ENCODE data around the gene BLMH.

Gene BLMH

GRCh38 chr17:30291543-30292285 is at the start of gene BLMH:
BLMH (minus strand) TSS chr17:30291944; CDS start chr17:30291819, 125 bp downstream.
- peak; percentile 77 for DNase-seq (ENCODE audit: low spot score)

- no peak for DNase-seq (ENCODE audit: low spot score)
Observed at GRCh38 chr17:30340801-30341356, 49.1 kb upstream of the BLMH start.

- no peak for DNase-seq (ENCODE audit: low spot score)
Observed at GRCh38 chr17:30339086-30339485, 47.3 kb upstream of the BLMH start.

GRCh38 chr17:30337393-30337999 is 45.8 kb upstream of the BLMH start:
- no peak for DNase-seq (ENCODE audit: low spot score)

- no peak for DNase-seq (ENCODE audit: low spot score)
Observed at GRCh38 chr17:30336369-30337171, 44.8 kb upstream of the BLMH start.

GRCh38 chr17:30334421-30334820 is 42.7 kb upstream of the BLMH start:
- DNase-seq (ENCODE audit: low spot score): no peak

- no peak for DNase-seq (ENCODE audit: low spot score)
Observed at GRCh38 chr17:30333503-30334360, 42.0 kb upstream of the BLMH start, which contains the start of gene TMIGD1. TMIGD1 (minus strand) TSS chr17:30334057; CDS start chr17:30332133, 1,924 bp downstream.

GRCh38 chr17:30332057-30332542 is 40.4 kb upstream of the BLMH start:
- DNase-seq (ENCODE audit: low spot score): no peak

- no peak for DNase-seq (ENCODE audit: low spot score)
Observed at GRCh38 chr17:30326809-30327208, 35.1 kb upstream of the BLMH start.

GRCh38 chr17:30324723-30325122 is 33.0 kb upstream of the BLMH start:
- no peak for DNase-seq (ENCODE audit: low spot score)

- no peak for DNase-seq (ENCODE audit: low spot score)
Observed at GRCh38 chr17:30323895-30324319, 32.2 kb upstream of the BLMH start.

- no peak for DNase-seq (ENCODE audit: low spot score)
Observed at GRCh38 chr17:30323262-30323894, 31.6 kb upstream of the BLMH start.

- no peak for DNase-seq (ENCODE audit: low spot score)
Observed at GRCh38 chr17:30321314-30321713, 29.6 kb upstream of the BLMH start.

- no peak for DNase-seq (ENCODE audit: low spot score)
Observed at GRCh38 chr17:30318155-30318554, 26.4 kb upstream of the BLMH start.

- DNase-seq (ENCODE audit: low spot score): no peak
Observed at GRCh38 chr17:30316736-30317135, 25.0 kb upstream of the BLMH start.

- no peak for DNase-seq (ENCODE audit: low spot score)
Observed at GRCh38 chr17:30315106-30315505, 23.4 kb upstream of the BLMH start.

- DNase-seq (ENCODE audit: low spot score): no peak
Observed at GRCh38 chr17:30314474-30314873, 22.7 kb upstream of the BLMH start.

- DNase-seq (ENCODE audit: low spot score): no peak
Observed at GRCh38 chr17:30312226-30312625, 20.5 kb upstream of the BLMH start.

- DNase-seq (ENCODE audit: low spot score): no peak
Observed at GRCh38 chr17:30310562-30310961, 18.8 kb upstream of the BLMH start.

- DNase-seq (ENCODE audit: low spot score): no peak
Observed at GRCh38 chr17:30309591-30309990, 17.8 kb upstream of the BLMH start.

- DNase-seq (ENCODE audit: low spot score): no peak
Observed at GRCh38 chr17:30308406-30308805, 16.7 kb upstream of the BLMH start.
